Stomach (tissue), 4 donors: ENCODE measurements around the gene ALOX15B.

Experiments used
- CTCF ChIP-seq, 7 experiments: fragments of 450-650 bp in 4 of 7; fragments of 200-600 bp in 3 of 7; sonication (generic) in 3 of 7; IDR thresholded peaks; one replicate each; pipeline ENCODE4 v1.5.1; 2016 to 2019; ENCODE audit warnings: antibody characterized with exemption in 7 of 7, control low read depth in 2 of 7, mild to moderate bottlenecking in 1 of 7
- EP300 ChIP-seq: sonication (generic); formaldehyde crosslinking; IDR thresholded peaks from one replicate; pipeline ENCODE4 v1.6.1; 2017; ENCODE audit warnings: antibody characterized with exemption
- POLR2A ChIP-seq, 4 donors: fragments of 450-650 bp; IDR thresholded peaks; one replicate each; pipeline ENCODE4 v1.6.1; 2016; ENCODE audit warnings: antibody characterized with exemption in 4 of 4, control low read depth in 2 of 4, mild to moderate bottlenecking in 1 of 4, moderate library complexity in 1 of 4
- POLR2AphosphoS5 ChIP-seq, 3 donors: sonication (generic); formaldehyde crosslinking; IDR thresholded peaks; one replicate each; pipeline ENCODE4 v1.6.1; 2016; ENCODE audit warnings: antibody characterized with exemption in 3 of 3

- TF ChIP-seq EP300, result no peak
- TF ChIP-seq POLR2A (IDR thresholded peaks at IDR 0.05), result no peak
- TF ChIP-seq CTCF (IDR thresholded peaks at IDR 0.05), result peak in 6 of 7 experiments; percentile 86 to 97 (median 96)
- TF ChIP-seq POLR2AphosphoS5 (IDR thresholded peaks at IDR 0.05), result peak in 1 of 3 donors; percentile 39
Measured at GRCh38 chr17:7989781-7990655, 48.8 kb upstream of the ALOX15B start.
